Activated CD4-positive, alpha-beta T cell treated with anti-CD3 and anti-CD28 coated beads for 24 hours (primary cell): ENCODE measurements around the gene SMIM38.
"Not testable (repeated sequence)": the region's sequence is repeated elsewhere in the genome, so short reads cannot be mapped to it uniquely, and the experiment has no call there.

Experiments used
- DNase-seq, 2 donors: peaks; one replicate each; pipeline ENCODE4 v3.0.0-alpha.2; 2020; ENCODE audit warnings: low read depth in 2 of 2

The SMIM38 gene

DNA sequence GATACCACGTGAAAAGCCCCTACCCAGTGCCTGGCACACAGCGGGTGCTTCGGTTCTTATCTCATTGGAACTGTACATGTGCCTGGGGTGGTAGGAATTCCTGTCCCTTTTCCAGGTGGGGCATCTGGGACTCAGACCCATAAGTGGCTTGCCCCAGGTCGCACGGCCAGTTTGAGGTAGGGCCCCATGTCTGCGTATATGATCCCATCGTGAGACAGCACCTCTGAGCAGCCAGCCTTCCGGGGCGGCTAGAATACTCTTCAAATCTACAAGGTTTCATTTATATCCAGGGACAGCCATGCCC lies 33.5 kb upstream of the SMIM38 start:
- no peak for DNase-seq

DNA sequence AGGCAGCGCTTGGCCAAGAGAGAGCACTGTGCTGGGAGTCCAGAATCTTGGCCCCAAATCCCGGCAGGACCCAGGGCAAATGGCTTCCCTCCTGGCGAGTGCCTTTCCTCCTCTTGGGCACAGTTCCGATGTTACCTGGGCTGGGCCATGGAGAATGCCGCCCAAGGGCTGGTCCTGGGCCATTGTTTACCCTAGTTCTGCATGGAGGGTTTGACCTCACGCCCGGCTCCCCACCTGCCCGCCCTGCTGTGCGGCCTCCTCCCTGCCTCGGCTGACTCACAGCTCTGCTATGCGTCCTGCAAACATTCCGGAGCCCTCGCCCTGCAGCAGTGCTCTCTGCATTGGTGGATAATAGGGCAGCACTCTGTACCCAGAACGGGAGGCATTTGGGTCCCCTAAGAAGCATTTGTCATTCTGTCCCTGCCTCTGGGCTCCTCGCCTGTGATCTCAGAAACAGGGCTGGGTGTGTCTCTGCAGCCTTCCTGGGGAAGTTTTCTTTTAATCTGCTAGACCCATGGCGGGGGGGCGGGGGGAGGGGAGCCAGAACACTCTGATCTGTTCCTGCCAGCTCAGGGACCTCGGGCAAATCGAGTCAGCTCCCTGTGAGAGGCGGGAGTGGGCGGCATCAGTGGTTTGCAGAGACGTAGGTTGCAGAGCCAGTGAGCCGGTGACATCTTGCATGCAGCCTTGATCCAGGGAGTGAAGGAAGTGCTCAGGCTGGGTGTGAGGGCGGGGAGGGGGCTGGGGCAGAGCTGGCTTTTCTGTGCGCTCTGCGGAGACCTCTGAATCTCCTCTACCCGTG lies 32.9 kb upstream of the SMIM38 start:
- peak; percentile 62 to 75 for DNase-seq

DNA sequence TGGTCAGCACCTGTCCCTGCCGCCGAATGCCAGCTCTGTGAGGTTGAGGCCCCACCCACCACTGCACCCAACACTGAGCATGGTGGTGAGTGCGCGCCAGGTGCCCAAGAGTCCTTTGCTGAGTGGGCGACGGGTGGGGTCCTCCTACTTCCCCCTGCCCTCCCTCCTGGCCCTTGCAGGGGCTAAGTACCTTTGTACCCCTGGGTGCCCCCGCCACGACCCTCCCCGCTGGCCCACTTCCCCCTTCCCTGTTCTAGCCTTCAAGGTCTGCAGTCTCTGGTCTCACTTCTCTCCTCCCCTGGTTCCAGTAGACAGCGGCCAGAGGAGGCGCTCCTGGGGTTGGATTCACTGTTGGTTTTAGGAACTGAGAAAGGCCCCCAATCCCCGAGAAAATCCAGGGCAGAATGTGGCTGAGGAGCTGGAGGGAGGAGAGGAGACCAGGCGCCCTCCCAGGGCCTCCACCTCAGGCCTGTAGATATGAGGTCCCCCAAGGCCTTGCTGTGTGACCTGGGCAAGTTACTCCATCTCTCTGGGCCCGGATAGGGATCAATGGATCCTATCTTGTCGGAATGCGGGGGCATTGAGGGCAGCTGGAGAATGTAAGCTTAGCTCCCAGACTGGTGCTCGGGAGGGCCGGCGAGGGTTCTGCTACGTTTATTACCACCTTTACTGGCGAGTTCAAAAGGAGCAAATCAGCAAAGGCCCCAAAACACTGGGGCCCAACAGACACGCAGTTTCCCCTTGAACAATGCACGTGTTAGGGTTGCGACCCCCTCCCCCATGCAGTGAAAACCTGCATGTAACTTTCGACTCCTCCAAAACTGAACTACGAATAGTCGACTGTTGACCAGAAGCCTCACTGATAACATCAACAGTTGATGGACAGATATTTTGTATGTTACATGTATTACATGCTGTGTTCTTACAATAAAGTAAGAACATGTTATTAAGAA lies 31.9 kb upstream of the SMIM38 start:
- no peak for DNase-seq

DNA sequence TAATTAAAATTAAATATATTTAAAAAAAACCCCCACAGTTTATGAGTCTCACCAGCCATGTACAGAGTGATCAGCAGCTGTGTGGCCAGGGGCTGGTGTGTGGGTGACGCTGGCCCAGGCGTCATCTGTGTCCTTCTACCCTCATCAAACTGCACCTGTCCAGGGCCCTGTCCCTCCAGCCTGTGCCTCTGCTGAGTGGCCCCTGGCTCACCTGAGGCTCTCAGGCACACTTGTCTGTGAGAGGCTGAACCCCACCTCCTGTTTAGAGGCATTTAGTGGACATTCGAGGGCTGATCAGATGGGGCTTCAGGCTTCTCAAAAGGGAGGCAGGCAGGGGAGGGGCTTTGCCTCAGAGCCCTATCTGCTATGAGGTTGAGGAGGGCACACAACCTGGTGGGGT lies 29.9 kb upstream of the SMIM38 start:
- no peak for DNase-seq

DNA sequence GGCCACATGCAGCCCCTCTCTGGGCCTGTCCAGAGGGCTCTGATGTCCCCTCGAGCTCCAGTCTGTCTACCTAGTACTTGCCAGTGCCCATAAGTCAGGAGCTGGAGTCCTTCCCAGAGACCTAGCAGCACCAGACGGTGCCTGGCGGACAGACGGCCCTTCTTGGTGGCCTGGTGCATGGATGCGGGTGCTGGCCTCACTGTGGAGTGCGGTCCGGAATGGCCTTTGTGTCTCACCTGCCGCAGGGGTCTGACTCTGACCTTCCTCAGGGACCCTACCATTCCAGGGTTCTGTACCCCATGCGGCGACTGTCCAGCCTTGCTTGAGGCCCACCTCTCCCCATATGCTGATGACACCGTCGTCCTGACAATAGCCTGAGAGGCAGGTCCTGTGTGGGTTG lies 29.4 kb upstream of the SMIM38 start:
- DNase-seq, result no peak

DNA sequence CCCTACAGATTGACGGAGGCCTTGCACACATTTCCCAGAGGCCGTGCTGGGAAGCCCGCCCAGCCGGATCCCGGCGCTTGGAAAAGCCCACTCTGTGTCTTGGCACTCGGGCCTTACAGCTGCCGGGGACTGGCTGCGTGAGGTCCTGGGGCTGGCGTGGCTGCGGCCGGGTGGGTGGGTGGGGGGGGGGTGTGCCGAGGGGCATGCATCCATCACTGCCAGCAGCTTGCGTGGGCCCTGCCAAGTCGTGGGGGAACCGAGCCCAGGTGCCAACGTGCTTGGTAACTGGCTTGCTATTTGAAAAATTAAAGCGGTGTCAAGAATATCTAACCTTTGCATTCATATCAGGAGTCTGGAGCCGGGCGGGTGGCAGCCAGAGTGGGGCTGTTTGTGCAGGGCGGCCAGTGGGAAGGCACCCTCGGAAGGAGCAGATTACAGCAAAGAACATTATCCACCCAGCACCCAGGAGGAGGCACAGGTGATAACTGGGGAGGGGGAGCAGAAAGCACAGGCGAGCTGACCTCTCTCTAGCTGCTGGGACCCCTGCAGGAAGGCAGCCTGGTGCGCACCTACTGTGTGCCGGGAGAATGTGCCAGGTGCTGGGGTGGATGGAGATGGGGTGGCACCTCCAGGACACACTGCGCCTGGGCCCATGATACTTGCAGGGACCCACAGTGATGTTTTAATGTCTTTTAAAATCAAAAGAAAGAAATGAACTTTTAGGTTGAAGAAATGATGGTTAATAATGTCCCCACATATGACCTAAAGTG lies 28.5 kb upstream of the SMIM38 start:
- no peak for DNase-seq

DNA sequence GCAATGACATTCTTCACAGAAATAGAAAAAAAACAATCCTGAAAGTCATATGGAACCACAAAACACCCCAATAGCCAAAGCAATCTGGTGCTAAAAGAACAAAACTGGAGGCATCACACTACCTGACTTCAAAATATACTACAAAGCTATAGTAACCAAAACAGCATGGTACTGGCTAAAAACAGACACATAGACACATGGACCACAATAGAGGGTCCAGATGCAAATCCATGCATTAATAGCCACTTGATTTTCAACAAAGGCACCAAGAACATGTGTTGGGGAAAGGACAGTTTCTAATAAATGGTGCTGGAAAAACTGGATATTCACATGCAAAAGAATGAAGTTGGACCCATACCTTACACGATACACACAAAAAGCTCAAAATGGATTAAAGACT lies 27.9 kb upstream of the SMIM38 start:
- no peak for DNase-seq

DNA sequence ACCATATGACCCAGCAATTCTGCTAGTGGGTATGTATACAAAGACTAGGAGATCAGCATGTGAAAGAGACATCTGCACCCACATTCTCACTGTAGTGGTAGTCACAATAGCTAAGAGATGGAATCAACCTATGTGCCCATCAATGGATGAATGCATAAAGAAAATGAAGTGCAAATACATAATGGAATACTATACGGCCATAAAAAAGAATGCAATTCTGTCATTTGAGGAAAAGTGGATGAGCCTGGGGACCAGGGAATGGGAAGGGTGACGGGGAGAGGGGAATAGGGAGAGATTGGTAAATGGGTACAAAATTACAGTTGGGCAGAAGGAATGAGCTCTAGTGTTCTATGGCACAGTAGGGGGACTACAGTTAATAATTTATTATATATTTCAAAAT lies 26.7 kb upstream of the SMIM38 start:
- no peak for DNase-seq

DNA sequence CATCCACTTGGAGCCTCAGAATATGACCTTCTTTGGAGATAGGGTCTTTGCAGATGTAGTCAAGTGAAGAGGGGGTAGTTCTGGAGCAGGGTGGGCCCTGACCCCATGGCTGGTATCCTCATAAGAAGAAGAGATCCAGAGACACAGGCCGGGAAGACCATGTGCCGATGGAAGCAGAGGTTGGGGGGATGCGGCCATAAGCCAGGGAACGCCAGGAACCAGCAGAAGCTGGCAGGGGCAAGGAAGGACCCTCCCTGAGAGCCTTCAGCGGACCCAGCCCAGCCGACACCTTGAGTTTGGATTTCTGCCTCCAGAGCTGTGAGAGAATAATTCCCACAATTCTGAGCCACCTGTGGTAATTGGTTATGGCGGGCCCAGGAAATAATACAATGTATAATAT lies 26.1 kb upstream of the SMIM38 start:
- no peak for DNase-seq

DNA sequence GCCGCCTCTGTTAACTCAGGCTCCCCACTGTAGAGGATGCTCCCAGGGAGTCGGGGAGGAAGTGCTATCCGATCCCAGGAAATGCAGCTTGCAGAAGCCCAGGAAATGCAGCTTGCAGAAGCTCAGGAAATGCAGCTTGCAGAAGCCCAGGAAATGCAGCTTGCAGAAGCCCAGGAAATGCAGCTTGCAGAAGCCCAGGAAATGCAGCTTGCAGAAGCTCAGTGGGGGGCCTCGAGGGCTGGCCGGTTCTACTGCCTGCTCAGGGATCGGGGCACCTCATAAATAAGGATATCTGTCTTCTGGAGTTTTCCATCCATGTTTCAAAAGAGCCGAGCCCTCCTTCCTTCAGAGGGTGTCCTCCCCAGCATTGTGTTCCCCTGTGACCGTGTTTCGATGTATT lies 25.1 kb upstream of the SMIM38 start:
- no peak for DNase-seq

DNA sequence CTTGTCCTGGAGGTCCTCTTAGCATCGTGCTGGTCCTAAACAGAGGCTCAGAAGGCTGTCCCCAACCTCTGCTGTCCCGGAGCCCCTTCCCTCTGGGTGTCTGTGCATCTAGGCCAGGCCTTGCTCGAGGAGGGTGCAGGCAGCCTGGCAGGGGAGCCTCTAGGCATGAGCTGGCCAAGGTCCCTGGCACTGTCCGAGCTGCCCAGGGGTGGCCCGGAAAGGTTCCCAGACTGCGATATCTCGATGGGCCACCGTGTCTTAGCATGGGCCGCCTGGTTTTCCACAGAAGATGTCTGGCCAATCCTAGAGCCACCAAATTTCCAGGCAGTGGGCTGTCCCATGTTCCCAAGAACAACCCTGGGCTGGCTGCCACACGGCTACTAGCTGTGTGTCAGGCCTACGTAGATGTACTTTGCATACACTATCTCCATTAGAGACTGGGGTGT lies 24.6 kb upstream of the SMIM38 start:
- no peak for DNase-seq

DNA sequence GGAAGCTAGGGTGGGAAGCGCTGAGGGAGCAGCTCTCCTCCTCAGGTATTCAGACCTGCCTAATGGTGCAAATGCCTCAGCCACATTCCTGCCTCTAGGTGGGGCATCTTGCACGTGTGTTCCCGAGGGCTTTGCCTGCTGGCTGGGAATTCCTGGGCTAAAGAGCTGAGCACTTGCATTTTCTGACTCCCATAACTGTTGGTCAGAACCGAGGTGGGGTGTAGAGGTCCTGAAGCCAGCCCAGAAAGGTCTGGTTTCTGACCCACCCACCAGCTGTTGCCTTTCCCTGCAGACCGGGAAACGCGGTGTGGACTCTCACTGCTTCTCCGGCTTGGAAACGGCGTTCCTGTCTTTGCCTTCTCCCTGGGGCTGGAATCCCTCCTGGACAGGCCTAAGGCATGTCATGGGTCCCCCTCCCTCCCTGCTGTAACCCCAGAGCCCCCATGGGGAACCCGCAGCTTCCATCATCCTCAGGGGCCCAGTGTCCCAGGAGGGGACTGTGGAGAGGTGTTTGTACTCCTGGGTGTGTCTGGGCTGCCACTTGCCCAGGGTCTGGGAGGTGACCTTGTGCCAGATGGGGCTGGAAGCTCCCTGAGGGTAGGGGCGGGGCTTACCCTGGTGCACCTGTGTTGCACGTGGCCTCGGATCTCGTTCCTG lies 24.0 kb upstream of the SMIM38 start:
- DNase-seq, result no peak

DNA sequence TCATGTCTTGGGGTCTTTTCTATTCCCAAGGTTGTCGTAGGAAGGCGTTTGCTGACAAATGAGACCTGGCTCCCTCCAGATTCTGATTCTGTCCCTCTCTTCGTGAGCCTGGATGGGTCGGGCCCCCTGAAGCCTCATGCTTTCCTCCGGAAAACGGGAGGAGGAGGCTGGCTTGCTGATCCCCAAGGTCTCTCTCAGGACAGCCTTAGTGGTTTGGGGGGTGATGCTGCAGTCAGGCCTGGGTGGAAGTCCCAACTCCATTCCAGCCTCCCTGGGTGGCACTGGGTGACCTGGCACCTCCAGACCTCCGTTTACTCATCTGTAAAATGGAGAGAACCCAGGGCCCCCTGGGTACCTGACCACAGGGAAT lies 23.4 kb upstream of the SMIM38 start:
- DNase-seq, result no peak

DNA sequence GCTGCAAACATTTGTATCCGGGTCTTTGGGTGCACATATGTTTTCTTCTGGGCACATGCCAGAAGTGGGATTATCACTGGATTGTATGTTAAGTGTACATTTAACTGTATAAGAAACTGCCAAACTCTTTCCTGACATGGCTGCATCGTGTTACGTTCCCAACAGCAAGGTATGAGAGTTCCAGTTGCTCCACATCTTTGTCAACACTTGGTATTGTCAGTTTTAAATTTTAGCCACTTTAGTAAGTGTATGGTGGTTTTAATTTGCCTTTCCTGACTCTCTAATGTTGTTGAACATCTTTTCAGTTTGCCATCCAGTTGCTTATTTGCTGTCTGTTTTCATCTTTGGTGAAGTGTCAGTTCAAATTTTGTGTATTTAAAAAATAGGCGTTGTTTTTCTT lies 22.5 kb upstream of the SMIM38 start:
- no peak for DNase-seq

DNA sequence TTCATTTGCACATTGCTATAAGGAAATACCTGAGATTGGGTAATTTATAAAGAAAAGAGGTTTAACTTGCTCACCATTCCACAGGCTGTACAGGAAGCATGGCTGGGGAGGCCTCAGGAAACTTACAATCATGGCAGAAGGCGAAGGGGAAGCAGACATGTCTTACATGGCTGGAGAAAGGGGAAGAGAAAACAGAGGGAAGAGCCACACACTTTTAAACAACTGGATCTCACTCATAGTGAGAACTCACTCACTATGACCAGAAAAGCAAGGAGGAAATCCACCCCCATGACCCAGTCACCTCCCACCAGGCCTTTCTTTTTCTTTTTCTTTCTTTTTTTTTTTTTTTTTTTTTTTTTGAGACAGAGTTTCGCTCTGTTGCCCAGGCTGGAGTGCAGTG lies 21.6 kb upstream of the SMIM38 start:
- not testable (repeated sequence) for DNase-seq

DNA sequence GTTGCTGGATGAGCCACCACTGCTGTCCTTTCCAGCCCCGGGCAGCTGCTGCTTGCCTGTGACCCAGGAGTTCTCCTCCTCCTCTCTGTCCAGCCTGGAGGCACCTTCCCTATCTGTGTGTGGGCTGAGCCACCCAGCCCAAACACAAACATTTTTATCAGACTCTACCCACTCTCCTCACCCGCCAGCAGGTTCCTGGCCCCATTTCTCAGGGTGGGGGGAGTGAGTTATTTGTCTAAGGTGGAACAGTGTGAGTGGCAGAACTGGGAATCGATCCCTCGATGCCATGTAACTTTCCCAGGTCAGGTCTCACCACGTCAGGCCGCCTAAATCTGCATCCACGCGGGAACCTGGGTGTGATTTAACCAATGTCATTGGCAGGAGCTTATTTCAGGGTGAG lies 20.8 kb upstream of the SMIM38 start:
- DNase-seq, result no peak

DNA sequence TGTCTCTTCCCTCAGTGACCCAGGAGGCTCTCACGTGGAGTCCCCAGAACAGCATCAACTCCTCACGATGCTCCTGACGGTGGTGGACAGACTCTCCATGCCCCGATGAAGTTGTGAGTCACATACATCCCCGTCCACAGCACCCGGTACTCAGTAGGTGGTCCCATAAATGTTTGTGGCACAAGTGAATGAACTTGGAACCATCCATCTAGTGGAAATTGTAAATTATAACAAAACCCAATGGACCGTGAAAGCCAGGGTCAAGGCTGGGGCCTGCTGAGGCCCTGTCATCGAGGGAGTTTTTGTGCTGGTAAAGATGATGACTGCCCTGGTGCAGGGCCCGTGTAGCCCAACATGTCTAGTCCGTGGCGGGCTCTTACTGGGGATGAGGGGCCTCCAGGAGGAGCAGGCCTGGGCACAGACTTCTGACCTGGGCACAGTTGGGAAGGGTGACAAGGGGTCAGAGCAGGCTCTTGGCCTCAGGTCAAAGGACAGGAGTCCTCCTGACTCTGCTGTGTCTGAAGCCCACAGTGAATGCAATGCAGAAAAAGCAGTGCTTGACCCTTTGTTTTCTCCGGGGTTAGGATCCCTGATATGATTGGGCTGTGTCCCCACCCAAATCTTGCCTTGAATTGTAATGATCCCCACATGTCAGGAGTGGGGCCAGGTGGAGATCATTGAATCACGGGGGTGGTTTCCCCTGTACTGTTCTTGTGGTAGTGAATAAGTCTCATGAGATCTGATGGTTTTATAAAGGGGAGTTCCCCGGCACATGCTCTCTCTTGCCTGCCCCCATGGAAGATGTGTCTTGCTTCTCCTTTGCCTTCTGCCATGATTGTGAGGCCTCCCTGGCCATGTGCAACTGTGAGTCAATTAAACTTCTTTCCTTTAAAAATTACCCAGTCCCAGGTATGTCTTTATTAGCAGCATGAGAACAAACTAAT lies 20.0 kb upstream of the SMIM38 start:
- DNase-seq, result no peak

DNA sequence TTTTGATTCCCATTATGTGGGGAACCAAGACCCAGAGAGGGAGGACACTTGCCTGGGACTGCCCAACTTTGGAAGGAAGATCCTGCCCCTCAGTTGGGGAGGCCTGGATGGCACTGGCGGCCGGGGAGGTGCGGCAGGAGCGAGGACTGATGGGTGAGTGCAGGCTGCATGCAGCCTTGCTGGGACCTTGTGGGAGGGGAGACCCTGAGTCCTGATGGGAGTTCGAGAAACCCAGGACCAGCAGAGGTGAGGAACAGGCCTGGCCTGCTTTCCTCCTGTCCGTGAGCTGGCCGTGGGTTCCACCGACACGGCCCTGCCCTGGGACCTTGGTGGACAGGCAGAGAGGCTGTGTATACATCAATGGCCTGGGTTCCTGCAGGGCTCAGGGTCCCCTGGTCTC lies 19.3 kb upstream of the SMIM38 start:
- no peak for DNase-seq

DNA sequence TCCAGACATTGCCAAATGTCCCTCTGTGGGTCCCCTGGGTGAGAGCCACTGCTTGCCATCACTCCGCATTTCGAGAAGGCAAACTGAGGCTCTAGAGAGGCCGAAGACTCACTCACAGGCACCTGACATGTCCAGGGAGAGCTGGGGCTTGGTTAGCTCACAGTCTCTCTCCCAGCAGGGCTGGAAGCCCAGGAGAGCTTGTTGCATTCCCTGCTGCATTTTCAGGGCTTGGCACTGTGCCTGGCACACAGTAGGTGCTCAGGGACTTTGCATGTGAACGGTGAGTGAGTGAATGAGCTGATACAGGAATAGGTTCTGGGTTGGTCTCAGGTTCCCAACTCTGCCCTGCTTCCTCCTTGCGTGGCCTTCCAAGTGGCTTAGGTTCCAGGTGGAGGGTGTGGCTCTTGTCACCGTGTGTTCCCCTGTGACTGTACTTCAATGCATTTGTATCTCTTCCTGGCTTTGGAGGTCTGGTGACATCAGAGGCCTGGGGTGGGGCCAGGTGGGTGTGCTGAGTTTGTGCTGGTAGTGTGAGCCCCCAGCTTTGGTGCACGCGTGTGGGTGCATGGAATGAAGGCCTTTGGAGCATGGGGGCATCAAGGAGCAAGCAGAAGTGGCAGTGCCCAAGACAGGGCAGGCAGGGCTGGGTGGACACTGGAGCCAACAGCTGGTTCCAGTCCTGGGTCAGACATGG lies 18.4 kb upstream of the SMIM38 start:
- no peak for DNase-seq

DNA sequence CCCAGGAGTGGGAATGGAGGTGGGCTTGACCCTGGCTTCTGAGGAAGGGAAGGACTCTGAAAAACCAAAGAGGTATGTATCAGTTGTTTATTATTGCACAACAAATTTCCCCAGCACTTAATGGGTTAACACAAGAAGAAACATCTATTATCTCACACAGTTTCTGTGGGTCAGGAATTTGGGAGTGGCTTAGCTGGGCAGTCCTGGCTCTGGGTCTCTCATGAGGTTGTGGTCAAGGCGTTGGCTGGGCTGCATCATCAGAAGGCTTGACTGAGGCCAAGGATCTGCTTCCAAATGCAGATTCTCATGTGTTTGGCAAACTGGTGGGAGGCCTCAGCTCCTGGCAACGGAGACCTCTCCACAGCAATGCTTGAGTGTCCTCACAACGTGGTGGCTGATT lies 17.5 kb upstream of the SMIM38 start:
- no peak for DNase-seq
